Activated CD8-positive, alpha-beta T cell treated with anti-CD3 and anti-CD28 coated beads, Interleukin-2, amount 10 ng/mL, durations not matched to agents 7 days and 5 days (primary cell): ENCODE results near the gene SLC15A4. TPM values are rescaled to one million over a fixed set of nuclear protein-coding genes. Genes with fewer than 3 reads are reported as not detected.
"Not testable (repeated sequence)": the region's sequence is repeated elsewhere in the genome, so short reads cannot be mapped to it uniquely, and the experiment has no call there.

Experiments used
- ATAC-seq: fragments of 150-1000 bp; cut with Tn5 transposase; one replicate; pipeline ENCODE4 v1.10.0; 2021; ENCODE audit warnings: moderate library complexity
- CTCF ChIA-PET: fragments of 350-600 bp; sonication (Branson Sonifier 250); formaldehyde crosslinking; loops from one replicate; lab custom pipeline; 2021; ENCODE audit warnings: antibody characterized with exemption; lab: Charles Lee
- POLR2A ChIA-PET: fragments of 350-600 bp; sonication (Branson Sonifier 250); formaldehyde crosslinking; loops from one replicate; lab custom pipeline; 2021; ENCODE audit warnings: antibody characterized with exemption; lab: Charles Lee
- DNase-seq: peaks from one replicate; pipeline ENCODE4 v3.0.0-alpha.2; 2020
- H3K27ac Mint-ChIP-seq: one replicate; pipeline ENCODE4 v1.8.0; 2021; ENCODE audit warnings: mild to moderate bottlenecking, mixed read lengths
- H3K27me3 Mint-ChIP-seq: one replicate; pipeline ENCODE4 v1.8.0; 2021; ENCODE audit warnings: low read depth, mixed read lengths
- H3K36me3 Mint-ChIP-seq: one replicate; pipeline ENCODE4 v1.8.0; 2021; ENCODE audit warnings: low read depth, mixed read lengths
- H3K4me1 Mint-ChIP-seq: one replicate; pipeline ENCODE4 v1.8.0; 2021; ENCODE audit warnings: low read depth, mixed read lengths
- H3K4me3 Mint-ChIP-seq: one replicate; pipeline ENCODE4 v1.8.0; 2021; ENCODE audit warnings: mild to moderate bottlenecking, mixed read lengths
- H3K9me3 Mint-ChIP-seq: one replicate; pipeline ENCODE4 v1.8.0; 2022; ENCODE audit warnings: mixed read lengths; ENCODE audit not compliant: insufficient read depth
- total RNA-seq, 2 experiments: library from RNA; stranded (reverse); gene quantifications; one replicate each; pipeline ENCODE4 v1.2.3, GENCODE V29; 2021

SLC15A4 gene
- total RNA-seq, 2 experiments from 2014 or later = 23.2 to 23.8 TPM

DNA sequence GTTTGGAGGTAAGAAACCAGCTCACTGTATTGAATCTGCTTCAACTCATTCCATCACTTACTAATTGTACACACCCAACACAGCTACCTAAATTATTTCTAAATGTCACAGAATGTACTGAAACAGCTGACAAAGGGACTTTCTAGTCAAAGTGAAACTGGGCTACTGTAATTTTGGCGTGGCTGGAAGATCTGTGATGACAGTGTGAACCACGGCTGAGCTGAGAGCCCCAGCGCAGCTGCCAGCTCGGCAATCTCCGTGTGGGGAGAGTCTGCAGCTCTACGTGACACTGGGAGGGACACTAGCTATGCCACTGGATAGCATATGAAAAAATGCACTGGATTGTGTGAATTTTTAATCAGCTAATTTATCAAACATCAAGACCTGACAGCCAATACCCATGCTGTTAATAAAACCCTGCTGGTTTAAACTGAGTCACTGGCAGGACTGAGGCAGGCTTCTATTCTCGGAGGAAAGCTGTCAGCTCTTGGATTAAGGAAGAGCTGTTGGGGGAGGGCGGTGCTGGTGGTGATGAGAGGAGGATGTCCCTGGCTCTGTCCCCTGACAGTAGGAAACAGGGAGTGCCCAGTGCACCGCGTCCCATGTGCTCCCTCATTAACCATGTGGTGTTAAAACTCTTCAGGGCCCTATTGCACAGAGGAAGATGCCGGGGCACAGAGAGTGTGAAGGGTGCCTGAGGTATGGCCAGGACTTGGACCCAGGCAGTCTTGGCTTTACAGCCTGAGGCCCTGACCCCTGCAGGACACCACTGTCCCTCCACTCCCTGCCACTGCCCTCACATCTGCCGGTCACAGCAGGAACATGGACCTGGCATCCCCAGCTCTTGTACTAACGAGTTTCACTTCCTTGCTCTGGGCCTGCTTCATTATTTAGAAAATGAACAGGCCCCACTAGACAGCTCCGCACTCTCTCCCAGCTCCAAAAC, 13.3 kb downstream of the SLC15A4 start:
- ATAC-seq (no peak), DNase-seq (no peak)
- Mint-ChIP-seq H3K9me3 (no peaks in the 10 kb centered on the region), H3K4me1 (peaks cover 24% of the 10 kb centered on the region), H3K27me3 (no peaks in the 10 kb centered on the region), H3K36me3 (peaks cover 50% of the 10 kb centered on the region), H3K27ac (no peak overlapping the region), H3K4me3 (no peak overlapping the region)
- ChIA-PET POLR2A (interaction anchor here (1.1 to 1.2 kb wide), 2 partner anchors 12 to 14 kb away, joined by 3 to 4 read pairs; partner anchors contain the start of gene SLC15A4), CTCF (interaction anchor here (0.7 to 1.4 kb wide), 4 partner anchors 11 to 28 kb away, joined by 3 to 4 read pairs (median 3); no protein-coding TSS in a partner anchor)

DNA sequence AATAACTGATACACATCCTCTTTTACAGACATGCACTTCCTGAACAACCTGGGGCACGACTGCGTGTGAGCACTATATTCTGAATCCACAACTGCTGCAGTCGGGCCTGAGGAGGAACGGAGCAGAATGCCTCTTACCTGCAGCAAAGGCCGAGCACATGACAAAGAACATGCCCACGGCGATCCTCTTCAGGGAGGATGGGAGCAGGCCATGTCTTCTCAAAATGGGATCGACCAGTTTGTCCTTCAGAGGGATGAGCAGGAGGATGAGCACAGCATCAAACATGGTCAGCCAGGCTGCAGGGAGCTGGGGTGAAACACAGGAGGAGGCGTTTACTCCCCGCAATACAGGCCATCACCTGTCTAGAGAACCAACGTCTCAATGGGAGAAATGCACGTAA, 15.1 kb downstream of the SLC15A4 start:
- Mint-ChIP-seq H3K27ac (no peak overlapping the region), H3K4me1 (peaks cover 24% of the 10 kb centered on the region), H3K36me3 (peaks cover 46% of the 10 kb centered on the region), H3K9me3 (no peaks in the 10 kb centered on the region), H3K27me3 (no peaks in the 10 kb centered on the region), H3K4me3 (no peak overlapping the region)
- DNase-seq (no peak), ATAC-seq (no peak)
- POLR2A ChIA-PET = no interaction called here
- CTCF ChIA-PET = no interaction called here

DNA sequence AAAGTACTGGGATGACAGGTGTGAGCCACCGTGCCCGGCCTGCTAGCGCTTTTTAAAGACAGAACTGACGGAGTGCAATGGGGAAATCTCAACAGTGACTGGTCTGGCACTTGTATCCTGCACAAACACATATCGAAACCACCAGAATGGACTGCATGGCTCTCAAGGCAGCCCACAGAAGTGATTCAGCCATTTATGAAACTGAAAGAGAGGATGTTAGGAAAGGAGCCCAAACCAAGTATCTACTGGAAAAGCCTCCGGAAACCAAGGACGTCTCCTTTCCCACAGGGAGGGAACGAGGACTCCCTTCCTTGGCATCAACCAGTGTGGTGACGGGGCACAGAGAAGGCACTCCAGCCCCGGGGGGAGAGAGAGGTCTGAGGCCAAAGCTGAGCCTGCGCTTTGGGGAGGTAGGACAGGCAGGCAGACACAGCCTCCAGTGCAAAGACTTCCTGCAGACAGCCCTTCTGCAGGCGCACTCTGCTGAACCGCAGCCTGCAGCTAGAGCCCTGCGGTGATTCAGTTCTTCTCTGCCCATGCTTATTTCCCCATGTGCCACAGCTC, 16.5 kb downstream of the SLC15A4 start:
- ATAC-seq (no peak), DNase-seq (no peak)
- Mint-ChIP-seq H3K4me1 (peaks cover 16% of the 10 kb centered on the region), H3K27me3 (no peaks in the 10 kb centered on the region), H3K4me3 (no peak overlapping the region), H3K9me3 (no peaks in the 10 kb centered on the region), H3K36me3 (peaks cover 49% of the 10 kb centered on the region), H3K27ac (no peak overlapping the region)
- ChIA-PET POLR2A (no interaction called here), CTCF (interaction anchor here (0.9 to 1.3 kb wide), 2 partner anchors 14 to 24 kb away, joined by 3 read pairs; no protein-coding TSS in a partner anchor)

DNA sequence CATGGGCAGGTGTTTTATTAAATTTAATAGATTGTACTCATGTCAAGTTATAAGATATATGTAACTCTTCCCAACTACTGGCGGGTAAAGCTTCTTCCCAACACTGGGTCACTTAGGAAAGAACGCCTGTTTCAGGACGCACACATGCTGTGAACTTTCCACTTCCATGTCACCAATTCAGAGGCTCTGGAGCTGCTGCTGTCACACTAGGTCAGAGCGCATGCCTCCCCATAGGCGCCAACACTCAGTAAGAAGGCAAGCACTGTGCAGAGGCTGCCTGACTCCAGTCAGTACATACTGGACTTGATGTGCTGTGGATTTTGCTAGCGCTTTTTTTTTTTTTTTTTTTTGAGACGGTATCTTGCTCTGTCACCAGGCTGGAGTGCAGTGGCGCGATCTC, 17.2 kb downstream of the SLC15A4 start:
- Mint-ChIP-seq H3K4me1 (peaks cover 13% of the 10 kb centered on the region), H3K27ac (no peak overlapping the region), H3K4me3 (no peak overlapping the region), H3K27me3 (no peaks in the 10 kb centered on the region), H3K9me3 (no peaks in the 10 kb centered on the region), H3K36me3 (peaks cover 51% of the 10 kb centered on the region)
- ATAC-seq (no peak), DNase-seq (no peak)
- ChIA-PET POLR2A (no interaction called here), CTCF (interaction anchor here (0.9 to 1.6 kb wide), 3 partner anchors 15 to 23 kb away, joined by 3 to 4 read pairs (median 3); no protein-coding TSS in a partner anchor)

DNA sequence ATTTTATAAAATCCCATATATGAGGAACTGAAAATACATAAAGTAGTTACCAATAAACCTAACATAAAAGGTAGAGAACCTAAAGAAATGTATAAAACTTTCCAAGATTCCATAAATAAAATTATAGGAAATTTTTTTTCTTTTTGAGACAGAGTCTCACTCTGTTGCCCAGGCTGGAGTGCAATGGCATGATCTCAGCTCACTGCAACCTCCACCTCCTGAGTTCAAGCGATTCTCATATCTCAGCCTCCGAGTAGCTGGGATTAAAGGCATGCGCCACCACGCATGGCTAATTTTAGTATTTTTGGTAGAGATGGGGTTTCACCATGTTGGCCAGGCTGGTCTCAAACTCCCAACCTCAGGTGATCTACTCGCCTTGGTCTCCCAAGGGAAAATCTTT, 18.4 kb downstream of the SLC15A4 start:
- H3K27ac Mint-ChIP-seq, DNase-seq, POLR2A ChIA-PET, H3K4me1 Mint-ChIP-seq, H3K27me3 Mint-ChIP-seq, ATAC-seq, H3K9me3 Mint-ChIP-seq, H3K4me3 Mint-ChIP-seq: not testable (repeated sequence)
- peaks cover 59% of the 10 kb centered on the region for H3K36me3 Mint-ChIP-seq
- CTCF ChIA-PET = interaction anchor here (1.6 kb wide), 1 partner anchor 16 kb away, joined by 4 read pairs; no protein-coding TSS in a partner anchor

DNA sequence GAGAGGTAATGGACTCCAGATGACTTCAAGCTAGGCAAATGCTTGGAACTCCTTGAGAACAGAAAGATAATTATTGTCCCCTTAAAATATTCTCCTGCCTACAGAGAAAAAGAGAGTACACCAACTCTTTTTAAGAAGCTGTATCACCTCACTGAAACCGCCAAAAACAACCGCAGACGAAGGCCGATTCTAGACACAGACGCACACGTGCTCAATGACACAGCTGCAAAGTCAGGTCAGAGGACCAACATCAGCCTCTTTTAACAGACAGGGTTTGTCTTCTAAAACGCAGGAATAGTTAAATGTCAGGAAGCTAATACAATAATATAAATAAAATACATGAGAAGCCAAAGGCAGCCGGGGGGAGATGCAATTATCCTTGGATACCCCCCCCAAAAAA, 19.0 kb downstream of the SLC15A4 start:
- CTCF ChIA-PET = interaction anchor here (1.6 kb wide), 1 partner anchor 17 kb away, joined by 4 read pairs; no protein-coding TSS in a partner anchor
- no peaks in the 10 kb centered on the region for H3K4me1 Mint-ChIP-seq
- POLR2A ChIA-PET = no interaction called here
- H3K9me3 Mint-ChIP-seq = no peaks in the 10 kb centered on the region
- H3K27ac Mint-ChIP-seq = no peak overlapping the region
- DNase-seq = no peak
- H3K4me3 Mint-ChIP-seq = no peak overlapping the region
- H3K27me3 Mint-ChIP-seq = no peaks in the 10 kb centered on the region
- H3K36me3 Mint-ChIP-seq = peaks cover 62% of the 10 kb centered on the region
- ATAC-seq = no peak

DNA sequence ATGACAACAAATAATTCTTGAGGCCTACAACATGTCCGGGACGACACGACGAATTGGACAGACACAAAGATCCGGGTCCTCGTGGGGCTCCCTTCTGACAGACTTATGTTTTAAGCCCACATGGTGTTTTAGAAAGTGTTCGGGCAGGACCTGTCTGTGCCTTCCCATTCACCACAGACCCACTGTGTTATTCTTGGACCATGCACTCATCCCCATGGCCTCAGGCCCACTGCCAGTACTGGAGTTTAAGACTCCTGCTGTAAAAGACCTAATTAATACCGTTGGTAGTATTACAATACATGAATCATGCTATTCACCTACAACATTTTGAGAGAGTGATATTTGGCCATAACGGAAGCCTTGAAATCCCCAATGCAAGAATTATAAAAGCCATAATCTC, 20.0 kb downstream of the SLC15A4 start:
- Mint-ChIP-seq H3K4me3 (no peak overlapping the region), H3K36me3 (peaks cover 64% of the 10 kb centered on the region)
- CTCF ChIA-PET = no interaction called here

DNA sequence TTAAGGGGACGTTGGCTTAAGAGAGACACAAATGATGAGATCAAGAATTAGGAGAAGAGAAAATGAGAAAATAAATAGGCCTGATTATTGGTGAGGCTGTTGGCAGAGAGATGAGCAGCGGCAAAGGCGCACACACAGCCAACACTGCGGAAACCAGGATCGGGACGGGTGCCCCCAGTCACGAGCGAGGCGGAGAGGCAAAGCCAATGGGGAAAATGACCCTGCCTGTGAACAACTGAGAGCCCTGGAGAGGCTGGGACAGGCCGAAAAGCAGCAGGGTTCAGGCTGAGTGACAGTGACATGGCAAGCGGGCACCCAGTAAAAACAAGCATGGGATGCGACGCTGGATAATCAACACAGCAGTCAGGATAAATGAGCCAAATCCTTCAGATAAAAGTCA, 21.0 kb downstream of the SLC15A4 start:
- ChIA-PET POLR2A (no interaction called here), CTCF (no interaction called here)
- DNase-seq (no peak), ATAC-seq (no peak)
- peaks cover 62% of the 10 kb centered on the region for H3K36me3 Mint-ChIP-seq
- H3K4me1 Mint-ChIP-seq = no peaks in the 10 kb centered on the region
- H3K27ac Mint-ChIP-seq = no peak overlapping the region
- no peak overlapping the region for H3K4me3 Mint-ChIP-seq
- H3K27me3 Mint-ChIP-seq = no peaks in the 10 kb centered on the region
- no peaks in the 10 kb centered on the region for H3K9me3 Mint-ChIP-seq

More for the DNA sequence above, 20.0 kb downstream of the SLC15A4 start:
- DNase-seq = no peak
- Mint-ChIP-seq H3K9me3 (no peaks in the 10 kb centered on the region), H3K4me1 (no peaks in the 10 kb centered on the region), H3K27ac (no peak overlapping the region), H3K27me3 (no peaks in the 10 kb centered on the region)
- ATAC-seq = no peak
- POLR2A ChIA-PET = no interaction called here

DNA sequence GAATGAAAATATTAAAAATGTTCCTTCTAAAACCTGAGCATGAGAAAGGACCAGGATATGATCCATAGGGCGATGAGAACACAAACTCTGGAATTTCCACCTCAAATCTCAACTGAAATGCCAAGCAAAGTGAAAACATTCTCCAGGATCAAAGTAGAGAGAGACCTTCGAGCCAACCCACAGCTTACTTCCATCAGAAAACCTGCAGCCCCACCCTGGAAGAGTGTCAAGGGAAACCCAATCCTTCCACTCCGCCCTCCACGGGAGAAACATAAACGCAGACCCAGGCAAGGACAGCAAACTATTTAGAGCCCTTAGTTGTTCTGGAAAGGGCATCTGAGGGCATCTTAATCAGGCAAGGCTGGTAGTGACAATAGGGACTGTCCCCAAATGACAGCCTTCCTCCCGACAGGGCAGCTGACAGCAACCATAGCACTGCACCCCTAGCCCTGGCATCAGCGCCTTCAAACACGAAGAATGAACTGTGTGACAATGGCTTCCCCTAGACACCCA, 21.8 kb downstream of the SLC15A4 start:
- H3K27ac Mint-ChIP-seq = no peak overlapping the region
- ChIA-PET CTCF (interaction anchor here (1.1 kb wide), 1 partner anchor 19 kb away, joined by 3 read pairs; no protein-coding TSS in a partner anchor), POLR2A (no interaction called here)
- DNase-seq (no peak), ATAC-seq (no peak)
- peaks cover 62% of the 10 kb centered on the region for H3K36me3 Mint-ChIP-seq
- H3K4me1 Mint-ChIP-seq = no peaks in the 10 kb centered on the region
- H3K27me3 Mint-ChIP-seq = no peaks in the 10 kb centered on the region
- H3K9me3 Mint-ChIP-seq = no peaks in the 10 kb centered on the region
- H3K4me3 Mint-ChIP-seq = no peak overlapping the region

DNA sequence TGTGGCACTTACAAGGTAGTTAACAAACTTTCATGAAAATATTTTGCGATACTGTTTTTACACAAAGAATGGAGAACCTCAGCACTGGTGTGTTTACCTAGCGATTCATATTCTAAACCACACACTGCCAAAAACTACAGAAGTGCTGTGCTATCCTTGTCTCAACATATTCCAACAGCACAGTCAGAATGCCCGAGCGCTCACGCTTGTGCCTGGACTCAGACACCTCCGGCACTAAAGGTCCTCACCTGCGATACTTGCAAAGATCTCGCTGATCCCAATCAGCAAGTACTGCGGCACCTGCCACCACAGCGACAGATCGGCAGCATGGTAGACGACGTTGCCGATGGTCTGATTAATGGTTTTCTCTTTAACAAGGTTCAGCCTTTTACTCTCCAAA, 23.2 kb downstream of the SLC15A4 start:
- Mint-ChIP-seq H3K4me3 (no peak overlapping the region), H3K4me1 (peaks cover 13% of the 10 kb centered on the region), H3K36me3 (peaks cover 68% of the 10 kb centered on the region), H3K27me3 (no peaks in the 10 kb centered on the region), H3K9me3 (no peaks in the 10 kb centered on the region), H3K27ac (no peak overlapping the region)
- ChIA-PET CTCF (no interaction called here), POLR2A (no interaction called here)
- ATAC-seq = no peak
- DNase-seq = no peak

DNA sequence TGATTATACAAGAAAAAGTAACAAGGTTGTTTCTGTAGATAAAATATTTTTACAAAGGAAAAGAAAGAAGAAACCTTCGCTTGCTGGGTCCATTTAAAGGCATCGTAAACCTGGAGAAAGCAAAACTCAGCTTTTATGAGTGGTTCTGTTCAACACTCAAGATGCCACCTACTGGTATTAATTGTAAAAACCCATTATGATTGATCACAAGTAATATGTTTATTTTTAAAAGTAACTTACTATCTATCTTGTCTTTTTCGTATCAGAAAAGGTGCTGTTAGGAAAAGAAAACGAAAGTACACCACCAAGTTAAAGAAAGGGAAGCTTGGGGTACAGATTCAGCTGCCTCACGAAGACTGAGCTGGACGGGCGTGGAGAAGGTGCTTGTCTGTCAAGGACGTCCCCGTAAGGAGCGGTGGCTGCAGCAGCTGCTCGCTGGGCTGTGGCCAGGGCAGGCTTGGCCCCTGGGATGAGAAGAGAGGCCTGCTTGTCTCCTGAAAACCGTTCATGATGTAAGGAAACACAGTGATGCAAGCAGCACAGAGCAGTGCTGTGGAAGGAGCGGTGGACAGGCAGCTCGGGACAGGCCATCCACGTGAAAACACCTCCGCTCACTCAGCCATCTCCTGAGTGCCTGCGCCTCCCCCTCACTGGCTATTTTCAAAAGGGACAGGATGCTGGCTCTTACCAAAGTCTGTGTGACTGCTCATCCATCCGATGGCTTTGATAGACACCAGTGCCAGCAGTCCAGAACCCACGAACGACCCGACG, 25.0 kb downstream of the SLC15A4 start:
- ChIA-PET CTCF (interaction anchor here (1.4 kb wide), 1 partner anchor 15 kb away, joined by 4 read pairs; no protein-coding TSS in a partner anchor), POLR2A (no interaction called here)
- ATAC-seq (no peak), DNase-seq (no peak)
- Mint-ChIP-seq H3K4me3 (no peak overlapping the region), H3K4me1 (peaks cover 29% of the 10 kb centered on the region), H3K27ac (no peak overlapping the region), H3K27me3 (no peaks in the 10 kb centered on the region), H3K36me3 (peaks cover 70% of the 10 kb centered on the region), H3K9me3 (no peaks in the 10 kb centered on the region)
